IPS DF 6.9 (cell line): ENCODE measurements around the gene ZNF35.

ENCODE experiments used
- DNase-seq: peaks from one replicate; pipeline ENCODE4 v3.0.0-alpha.2; 2013; ENCODE audit warnings: low read depth, low spot score
- H3K27ac ChIP-seq: one replicate; pipeline ENCODE4 v1.5.1; 2013; ENCODE audit warnings: low read length, control low read depth
- H3K27me3 ChIP-seq: 2 replicates; pipeline ENCODE4 v1.6.1; 2013; ENCODE audit warnings: mild to moderate bottlenecking, low read length; ENCODE audit not compliant: control insufficient read depth, insufficient read depth
- H3K36me3 ChIP-seq: 2 replicates; pipeline ENCODE4 v1.6.1; 2013; ENCODE audit warnings: low read length; ENCODE audit not compliant: control insufficient read depth, insufficient read depth
- H3K4me1 ChIP-seq: 2 replicates; pipeline ENCODE4 v1.6.1; 2013; ENCODE audit warnings: low read length; ENCODE audit not compliant: control insufficient read depth, insufficient read depth
- H3K4me3 ChIP-seq: 2 replicates; pipeline ENCODE4 v1.5.1; 2013; ENCODE audit warnings: mild to moderate bottlenecking, low read length
- H3K9me3 ChIP-seq: 2 replicates; pipeline ENCODE4 v1.6.1; 2013; ENCODE audit warnings: low read length, inconsistent platforms; ENCODE audit not compliant: control insufficient read depth, insufficient read depth
- WGBS: extraction: QIAGEN DNeasy Blood & Tissue Kit; methylation state at CpG from one replicate; pipeline ENCODE4 v1.1.7; 2013; ENCODE audit warnings: mixed read lengths, missing lambda C conversion rate; ENCODE audit not compliant: insufficient read length, insufficient coverage; 5-methylcytosine and 5-hydroxymethylcytosine counted together

ZNF35 gene

GRCh38 chr3:44680921-44681455 lies 32.5 kb downstream of the ZNF35 start:
- no peak overlapping the region for H3K4me3 ChIP-seq
- no peak for DNase-seq
- H3K27me3 ChIP-seq = no peaks in the 10 kb centered on the region
- no peaks in the 10 kb centered on the region for H3K4me1 ChIP-seq
- WGBS = no CpG with 5 or more reads among the region's 4 CpGs
- H3K9me3 ChIP-seq = no peaks in the 10 kb centered on the region
- no peak overlapping the region for H3K27ac ChIP-seq
- peaks cover 2% of the 10 kb centered on the region; the same call in 1 of the 2 replicates for H3K36me3 ChIP-seq

- no peak for DNase-seq
- H3K4me1 ChIP-seq = no peaks in the 10 kb centered on the region
- H3K27ac ChIP-seq = no peak overlapping the region
- H3K4me3 ChIP-seq = no peak overlapping the region
- H3K27me3 ChIP-seq = no peaks in the 10 kb centered on the region
- H3K9me3 ChIP-seq = no peaks in the 10 kb centered on the region
- H3K36me3 ChIP-seq = peaks cover 2% of the 10 kb centered on the region; the same call in 1 of the 2 replicates
- no CpG with 5 or more reads among the region's 2 CpGs for WGBS
Observed at GRCh38 chr3:44682182-44682896, 33.8 kb downstream of the ZNF35 start.

- Histone ChIP-seq H3K9me3 (no peaks in the 10 kb centered on the region), H3K27me3 (no peaks in the 10 kb centered on the region), H3K36me3 (no peaks in the 10 kb centered on the region), H3K27ac (no peak overlapping the region), H3K4me3 (peak overlapping the region; percentile 61; the same call in 1 of the 2 replicates), H3K4me1 (no peaks in the 10 kb centered on the region)
- DNase-seq = peak; percentile 9
- no CpG with 5 or more reads among the region's 48 CpGs for WGBS
Observed at GRCh38 chr3:44685128-44685800, 36.7 kb downstream of the ZNF35 start.

DNA sequence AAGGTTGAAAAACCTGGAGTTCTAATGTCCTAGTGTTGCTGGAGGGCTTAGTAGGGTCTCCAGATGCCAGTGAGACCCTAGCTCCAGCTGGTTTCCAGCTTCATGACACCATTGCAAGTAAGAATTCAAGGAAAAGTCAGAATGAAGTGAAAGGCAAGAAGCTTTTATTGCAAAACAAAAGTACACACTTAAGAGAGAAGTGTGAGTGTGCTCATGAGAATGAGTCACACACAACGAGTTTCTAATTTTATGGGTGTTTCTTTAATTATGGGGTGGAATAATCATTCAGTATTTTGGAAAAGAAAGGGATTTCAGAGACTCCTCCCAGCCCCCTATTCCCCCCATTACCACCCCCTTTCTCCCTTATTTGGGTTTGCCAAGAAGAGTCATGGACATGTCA lies 39.4 kb downstream of the ZNF35 start:
- Histone ChIP-seq H3K4me3 (no peak overlapping the region), H3K27ac (no peak overlapping the region), H3K36me3 (no peaks in the 10 kb centered on the region), H3K4me1 (no peaks in the 10 kb centered on the region), H3K9me3 (no peaks in the 10 kb centered on the region), H3K27me3 (no peaks in the 10 kb centered on the region)
- no CpG with 5 or more reads among the region's 1 CpG for WGBS
- DNase-seq = no peak
